ENCODE measurements around the gene CDC14B.
A peak's percentile ranks its signal among the peaks of the same experiment; 100 is the strongest.
"Not testable (repeated sequence)": the region's sequence is repeated elsewhere in the genome, so short reads cannot be mapped to it uniquely, and the experiment has no call there.

Gene CDC14B

DNA sequence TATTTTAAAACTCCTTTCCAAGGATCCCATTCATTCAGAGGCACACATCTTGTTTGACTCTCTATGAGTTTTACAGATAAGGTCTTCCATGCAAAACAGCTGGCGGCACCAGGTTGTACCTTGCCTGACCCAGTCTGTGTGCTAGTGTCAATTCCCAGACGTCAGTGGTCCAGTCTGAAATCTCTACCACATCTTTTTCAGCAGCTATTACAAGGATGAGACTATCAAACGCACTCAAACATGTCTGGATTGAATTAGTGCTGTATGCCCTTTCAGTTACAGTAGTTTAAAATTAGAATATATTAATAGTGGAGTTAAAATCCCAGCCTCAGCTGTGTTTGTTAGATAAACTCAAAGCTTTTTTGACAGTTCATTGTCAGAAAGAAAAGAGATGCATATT is 11.7 kb downstream of the CDC14B start:
- Histone ChIP-seq H3K9ac (ENCODE audit: low read depth, low read length) (no peak overlapping the region), H3K36me3 (ENCODE audit: control insufficient read depth, insufficient read depth, low read length) (no peaks in the 10 kb centered on the region), H3K9me3 (ENCODE audit: control insufficient read depth, insufficient read depth, low read length) (no peaks in the 10 kb centered on the region), H3K27me3 (ENCODE audit: control insufficient read depth, insufficient read depth, low read length) (no peaks in the 10 kb centered on the region), H3K4me1 (ENCODE audit: control insufficient read depth, insufficient read depth, low read length) (peaks cover 8% of the 10 kb centered on the region), H3K4me3 (ENCODE audit: low read depth, low read length) (no peak overlapping the region)

DNA sequence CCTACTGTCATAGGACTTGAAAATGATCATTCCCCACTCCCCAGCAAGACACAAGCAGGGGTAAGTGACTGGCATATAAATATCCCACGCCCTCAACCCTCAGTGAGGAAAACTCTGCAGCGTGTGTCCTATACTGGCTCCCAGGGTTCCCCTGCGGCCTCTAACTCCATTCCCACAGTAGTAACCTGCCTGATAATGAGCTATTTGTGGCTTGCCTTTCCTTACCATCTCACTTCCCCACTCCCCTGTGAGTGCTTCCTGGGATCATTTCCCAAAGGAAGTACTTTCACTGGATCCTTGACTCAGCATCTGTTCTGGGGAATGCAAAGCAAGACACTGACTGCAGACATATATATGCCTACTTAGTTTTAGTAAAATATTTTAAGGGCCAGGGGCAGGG is 14.3 kb downstream of the CDC14B start:
- Histone ChIP-seq H3K4me1 (ENCODE audit: control insufficient read depth, insufficient read depth, low read length) (no peaks in the 10 kb centered on the region), H3K27me3 (ENCODE audit: control insufficient read depth, insufficient read depth, low read length) (no peaks in the 10 kb centered on the region), H3K9ac (ENCODE audit: low read depth, low read length) (peak overlapping the region; percentile 5), H3K9me3 (ENCODE audit: control insufficient read depth, insufficient read depth, low read length) (no peaks in the 10 kb centered on the region), H3K36me3 (ENCODE audit: control insufficient read depth, insufficient read depth, low read length) (no peaks in the 10 kb centered on the region), H3K4me3 (ENCODE audit: low read depth, low read length) (no peak overlapping the region)

DNA sequence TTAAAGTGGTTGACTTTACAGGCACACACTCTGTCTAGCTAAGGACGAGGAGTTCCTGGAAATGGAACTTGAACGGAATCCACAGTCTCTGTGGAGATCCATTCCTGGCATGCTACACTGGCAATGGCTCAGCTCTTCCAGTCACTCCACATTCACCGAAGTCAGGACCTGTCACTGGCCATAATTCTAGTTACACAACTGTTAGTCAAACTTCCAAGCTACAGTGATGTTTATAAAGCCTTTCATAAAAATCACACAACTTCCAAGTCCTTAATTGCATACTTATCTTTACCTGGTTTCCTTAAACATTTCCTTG is 15.7 kb downstream of the CDC14B start:
- H3K4me3 ChIP-seq (ENCODE audit: low read depth, low read length): no peak overlapping the region
- H3K9me3 ChIP-seq (ENCODE audit: control insufficient read depth, insufficient read depth, low read length): no peaks in the 10 kb centered on the region
- H3K9ac ChIP-seq (ENCODE audit: low read depth, low read length): no peak overlapping the region
- H3K27me3 ChIP-seq (ENCODE audit: control insufficient read depth, insufficient read depth, low read length): no peaks in the 10 kb centered on the region
- H3K36me3 ChIP-seq (ENCODE audit: control insufficient read depth, insufficient read depth, low read length): no peaks in the 10 kb centered on the region
- H3K4me1 ChIP-seq (ENCODE audit: control insufficient read depth, insufficient read depth, low read length): no peaks in the 10 kb centered on the region

DNA sequence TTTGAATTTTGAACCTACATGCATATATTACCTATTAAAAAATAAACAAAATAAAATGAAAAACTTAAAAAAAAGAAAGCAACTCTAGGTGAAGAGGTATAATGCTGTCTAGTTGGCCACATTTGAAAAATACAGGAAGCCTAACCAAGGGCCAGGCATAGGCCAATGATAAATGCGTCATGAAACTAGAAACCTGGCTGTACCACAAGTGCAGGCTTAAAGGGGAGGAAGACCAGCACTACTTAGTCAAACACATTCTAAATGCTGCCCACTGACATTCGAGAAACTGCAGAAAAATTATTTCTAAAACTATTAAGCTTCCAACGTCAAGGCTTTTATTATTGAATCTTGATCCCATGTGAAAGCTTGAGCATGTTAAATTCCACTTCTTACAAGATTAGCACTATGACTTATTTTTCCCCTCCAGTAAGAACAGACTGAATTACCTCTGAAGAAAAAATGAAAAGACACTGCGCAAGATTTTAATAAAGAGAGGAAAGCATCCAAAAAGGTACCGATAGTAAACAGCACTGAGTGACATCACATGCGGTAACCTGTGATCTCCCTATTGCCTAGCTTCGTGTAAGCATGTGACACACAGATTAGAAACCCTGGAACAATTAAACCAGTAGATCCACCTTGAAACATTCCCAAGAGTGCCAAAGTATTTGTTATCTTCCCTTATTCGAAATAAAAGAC is 16.2 kb downstream of the CDC14B start:
- Histone ChIP-seq H3K27me3 (ENCODE audit: control insufficient read depth, insufficient read depth, low read length) (no peaks in the 10 kb centered on the region), H3K9me3 (ENCODE audit: control insufficient read depth, insufficient read depth, low read length) (no peaks in the 10 kb centered on the region), H3K4me3 (ENCODE audit: low read depth, low read length) (no peak overlapping the region), H3K36me3 (ENCODE audit: control insufficient read depth, insufficient read depth, low read length) (no peaks in the 10 kb centered on the region), H3K9ac (ENCODE audit: low read depth, low read length) (no peak overlapping the region), H3K4me1 (ENCODE audit: control insufficient read depth, insufficient read depth, low read length) (no peaks in the 10 kb centered on the region)

DNA sequence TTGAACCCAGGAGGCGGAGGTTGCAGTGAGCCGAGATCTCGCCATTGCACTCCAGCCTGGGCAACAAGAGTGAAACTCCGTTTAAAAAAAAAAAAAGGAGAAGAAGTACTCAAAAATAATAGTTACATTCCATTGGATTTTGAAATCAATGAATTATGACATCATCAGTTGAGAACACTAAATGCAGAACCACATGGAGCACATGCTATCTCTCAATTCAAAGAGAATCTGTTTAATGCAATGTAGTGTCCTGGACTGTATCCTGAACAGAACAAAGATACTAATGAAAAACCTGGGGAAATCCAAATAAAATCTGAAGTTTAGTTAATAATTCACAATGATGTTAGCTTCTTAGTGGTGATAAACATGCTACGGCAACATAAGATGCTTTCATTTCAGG is 20.3 kb downstream of the CDC14B start:
- H3K27me3 ChIP-seq (ENCODE audit: control insufficient read depth, insufficient read depth, low read length): no peaks in the 10 kb centered on the region
- no peaks in the 10 kb centered on the region for H3K4me1 ChIP-seq (ENCODE audit: control insufficient read depth, insufficient read depth, low read length)
- H3K9ac ChIP-seq (ENCODE audit: low read depth, low read length): no peak overlapping the region
- H3K4me3 ChIP-seq (ENCODE audit: low read depth, low read length): no peak overlapping the region
- H3K36me3 ChIP-seq (ENCODE audit: control insufficient read depth, insufficient read depth, low read length): no peaks in the 10 kb centered on the region
- H3K9me3 ChIP-seq (ENCODE audit: control insufficient read depth, insufficient read depth, low read length): no peaks in the 10 kb centered on the region

DNA sequence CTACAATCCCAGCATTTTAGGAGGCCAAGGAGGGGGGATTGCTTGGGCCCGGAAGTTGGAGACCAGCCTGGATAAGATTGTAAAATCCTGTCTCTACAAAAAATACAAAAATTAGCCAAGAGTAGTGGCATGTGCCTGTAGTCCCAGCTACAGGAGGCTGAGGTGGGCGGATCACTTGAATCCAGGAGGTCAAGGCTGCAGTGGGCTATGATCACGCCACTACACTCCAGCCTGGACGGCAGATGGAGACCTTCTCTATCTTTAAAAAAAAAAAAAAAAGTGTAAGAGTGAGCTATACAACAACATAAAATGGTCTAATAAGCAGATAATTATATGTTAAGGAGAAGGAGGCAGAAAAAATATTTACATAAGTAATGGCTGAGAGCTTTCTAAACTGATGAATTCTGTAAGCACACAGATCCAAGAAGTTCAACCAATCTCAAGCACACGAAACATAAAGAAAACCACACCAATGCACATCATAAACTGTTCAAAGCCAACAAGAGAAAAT is 23.0 kb downstream of the CDC14B start:
- Histone ChIP-seq H3K27me3 (ENCODE audit: control insufficient read depth, insufficient read depth, low read length) (no peaks in the 10 kb centered on the region), H3K4me3 (ENCODE audit: low read depth, low read length) (no peak overlapping the region), H3K9ac (ENCODE audit: low read depth, low read length) (no peak overlapping the region), H3K4me1 (ENCODE audit: control insufficient read depth, insufficient read depth, low read length) (no peaks in the 10 kb centered on the region), H3K36me3 (ENCODE audit: control insufficient read depth, insufficient read depth, low read length) (no peaks in the 10 kb centered on the region), H3K9me3 (ENCODE audit: control insufficient read depth, insufficient read depth, low read length) (no peaks in the 10 kb centered on the region)

DNA sequence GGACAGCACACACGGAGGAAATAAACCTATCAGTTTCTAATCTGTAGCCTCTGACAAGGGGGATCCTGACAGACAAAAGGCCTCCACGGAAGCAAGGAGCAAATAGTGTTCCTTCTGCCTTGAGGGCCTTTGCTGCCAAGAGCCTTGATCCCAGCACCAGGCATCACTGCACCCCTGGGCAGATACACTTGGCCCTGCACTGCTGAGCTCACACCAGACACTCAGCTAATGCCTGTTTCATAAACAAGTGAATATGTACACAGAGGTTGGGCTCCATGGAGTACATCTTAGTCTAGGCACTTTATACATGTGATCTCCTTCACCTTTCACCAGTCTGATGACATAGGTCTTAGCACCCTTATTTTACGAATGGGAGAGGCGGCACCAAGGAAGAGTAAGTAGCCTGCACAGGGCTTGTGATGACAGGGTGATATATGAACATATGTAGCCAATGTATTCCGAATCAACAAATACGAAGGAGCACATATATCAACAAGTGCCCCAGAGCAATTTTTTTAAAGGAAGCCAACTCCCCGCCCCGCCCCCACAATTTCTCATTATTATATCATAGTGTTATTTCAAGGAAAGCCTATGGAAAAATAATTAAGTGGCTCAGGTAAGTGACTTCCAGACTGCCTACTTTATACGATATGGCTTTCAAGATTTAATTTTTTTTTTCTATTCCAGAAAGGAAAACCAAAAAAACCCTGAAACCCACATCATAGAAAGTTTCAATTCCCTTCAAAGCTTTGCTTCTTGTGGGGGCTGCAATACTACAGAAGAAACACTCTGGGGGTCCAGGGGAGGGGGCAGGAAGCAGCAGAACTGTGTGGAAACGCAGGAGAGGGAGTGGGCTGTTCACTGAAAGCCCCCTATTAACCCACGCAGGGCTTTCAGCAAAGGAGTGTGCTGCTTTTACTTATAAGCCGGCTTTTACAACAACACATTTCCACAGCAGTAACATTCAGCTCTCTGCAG is 32.0 kb downstream of the CDC14B start:
- Histone ChIP-seq H3K4me3 (ENCODE audit: low read depth, low read length) (no peak overlapping the region), H3K9ac (ENCODE audit: low read depth, low read length) (no peak overlapping the region), H3K36me3 (ENCODE audit: control insufficient read depth, insufficient read depth, low read length) (no peaks in the 10 kb centered on the region), H3K9me3 (ENCODE audit: control insufficient read depth, insufficient read depth, low read length) (no peaks in the 10 kb centered on the region), H3K27me3 (ENCODE audit: control insufficient read depth, insufficient read depth, low read length) (no peaks in the 10 kb centered on the region), H3K4me1 (ENCODE audit: control insufficient read depth, insufficient read depth, low read length) (peaks cover 12% of the 10 kb centered on the region)

DNA sequence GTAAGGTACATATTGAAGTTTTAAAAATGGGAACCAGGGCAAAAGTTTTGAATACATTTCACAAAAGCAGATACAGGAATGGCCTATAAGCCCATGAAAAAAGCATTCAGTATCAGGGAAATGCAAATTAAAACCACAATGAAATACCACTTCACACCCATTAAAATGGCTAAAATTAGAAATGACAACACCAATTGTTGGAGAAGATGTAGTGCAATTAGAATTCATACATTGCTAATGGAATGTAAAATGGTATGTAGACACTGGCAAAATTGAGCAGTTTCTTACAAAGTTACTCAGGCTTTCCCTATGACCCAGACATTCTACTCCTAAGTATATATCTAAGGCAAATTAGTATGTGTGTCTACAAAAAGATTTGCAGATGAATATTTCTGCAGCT is 34.2 kb downstream of the CDC14B start:
- Histone ChIP-seq H3K4me3 (ENCODE audit: low read depth, low read length) (no peak overlapping the region), H3K9me3 (ENCODE audit: control insufficient read depth, insufficient read depth, low read length) (no peaks in the 10 kb centered on the region), H3K36me3 (ENCODE audit: control insufficient read depth, insufficient read depth, low read length) (no peaks in the 10 kb centered on the region), H3K9ac (ENCODE audit: low read depth, low read length) (no peak overlapping the region), H3K27me3 (ENCODE audit: control insufficient read depth, insufficient read depth, low read length) (no peaks in the 10 kb centered on the region), H3K4me1 (ENCODE audit: control insufficient read depth, insufficient read depth, low read length) (peaks cover 17% of the 10 kb centered on the region)

DNA sequence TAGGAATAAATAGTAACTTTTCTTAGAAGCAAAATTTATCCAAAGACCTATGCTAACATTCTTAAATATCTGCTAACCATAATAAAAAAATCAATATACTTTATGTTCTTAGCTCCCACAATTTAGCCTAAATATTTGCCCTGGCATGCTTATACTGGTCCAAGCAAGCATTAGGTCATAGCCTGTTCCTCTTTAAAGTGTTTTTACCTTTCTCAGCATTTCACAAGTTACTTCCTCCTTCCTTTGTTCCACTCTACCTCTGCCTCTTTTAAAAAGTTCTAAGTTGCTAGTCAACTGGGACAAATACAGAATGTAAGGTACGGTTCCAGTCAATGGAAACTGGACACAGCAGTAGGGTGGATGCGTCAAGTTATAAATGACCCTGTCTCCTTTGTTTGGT is 37.4 kb downstream of the CDC14B start:
- not testable (repeated sequence) for H3K36me3 ChIP-seq (ENCODE audit: control insufficient read depth, insufficient read depth, low read length); H3K27me3 ChIP-seq (ENCODE audit: control insufficient read depth, insufficient read depth, low read length); H3K4me3 ChIP-seq (ENCODE audit: low read depth, low read length); H3K9ac ChIP-seq (ENCODE audit: low read depth, low read length); H3K9me3 ChIP-seq (ENCODE audit: control insufficient read depth, insufficient read depth, low read length)
- peaks cover 17% of the 10 kb centered on the region for H3K4me1 ChIP-seq (ENCODE audit: control insufficient read depth, insufficient read depth, low read length)

DNA sequence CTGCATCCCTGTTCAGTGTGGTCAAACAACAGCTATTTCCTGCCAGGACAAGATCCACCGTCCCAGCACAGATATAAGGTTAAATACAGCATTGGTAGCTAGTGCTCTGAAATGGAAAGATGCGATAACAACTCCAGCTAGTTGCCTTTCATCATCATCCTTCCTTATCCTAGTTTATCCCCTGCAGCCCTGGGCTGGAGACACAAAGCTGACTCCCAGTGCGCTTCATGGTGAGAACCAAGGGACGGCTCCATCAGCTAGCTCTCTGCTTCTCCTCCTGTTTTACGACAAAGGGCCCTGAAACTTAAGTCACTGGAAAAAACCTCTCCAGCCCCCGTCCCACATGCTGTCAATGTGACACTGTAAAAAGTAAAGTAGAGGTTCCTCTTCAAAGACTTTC is 37.9 kb downstream of the CDC14B start:
- no peak overlapping the region for H3K4me3 ChIP-seq (ENCODE audit: low read depth, low read length)
- no peaks in the 10 kb centered on the region for H3K9me3 ChIP-seq (ENCODE audit: control insufficient read depth, insufficient read depth, low read length)
- no peak overlapping the region for H3K9ac ChIP-seq (ENCODE audit: low read depth, low read length)
- no peaks in the 10 kb centered on the region for H3K27me3 ChIP-seq (ENCODE audit: control insufficient read depth, insufficient read depth, low read length)
- no peaks in the 10 kb centered on the region for H3K36me3 ChIP-seq (ENCODE audit: control insufficient read depth, insufficient read depth, low read length)
- peaks cover 17% of the 10 kb centered on the region for H3K4me1 ChIP-seq (ENCODE audit: control insufficient read depth, insufficient read depth, low read length)

DNA sequence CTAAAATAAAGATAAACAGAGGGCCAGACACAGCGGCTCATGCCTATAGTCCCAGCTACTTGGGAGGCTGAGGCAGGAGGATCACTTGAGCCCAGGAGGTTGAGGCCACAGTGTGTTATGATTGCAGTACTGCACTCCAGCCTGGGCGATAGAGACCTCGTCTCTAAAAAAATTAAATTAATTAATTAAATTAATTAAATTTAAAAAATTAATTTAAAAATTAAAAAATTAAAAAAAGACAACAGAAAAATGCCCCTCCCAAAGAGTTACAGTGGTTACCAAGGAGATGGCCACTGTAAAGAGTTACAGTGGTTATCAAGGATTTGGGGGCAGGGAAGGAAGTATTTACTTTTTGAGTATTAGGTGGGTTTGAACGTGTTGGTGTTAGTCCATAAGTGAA is 38.3 kb downstream of the CDC14B start:
- no peak overlapping the region for H3K4me3 ChIP-seq (ENCODE audit: low read depth, low read length)
- H3K36me3 ChIP-seq (ENCODE audit: control insufficient read depth, insufficient read depth, low read length): no peaks in the 10 kb centered on the region
- no peaks in the 10 kb centered on the region for H3K9me3 ChIP-seq (ENCODE audit: control insufficient read depth, insufficient read depth, low read length)
- no peaks in the 10 kb centered on the region for H3K27me3 ChIP-seq (ENCODE audit: control insufficient read depth, insufficient read depth, low read length)
- peaks cover 17% of the 10 kb centered on the region for H3K4me1 ChIP-seq (ENCODE audit: control insufficient read depth, insufficient read depth, low read length)
- no peak overlapping the region for H3K9ac ChIP-seq (ENCODE audit: low read depth, low read length)

DNA sequence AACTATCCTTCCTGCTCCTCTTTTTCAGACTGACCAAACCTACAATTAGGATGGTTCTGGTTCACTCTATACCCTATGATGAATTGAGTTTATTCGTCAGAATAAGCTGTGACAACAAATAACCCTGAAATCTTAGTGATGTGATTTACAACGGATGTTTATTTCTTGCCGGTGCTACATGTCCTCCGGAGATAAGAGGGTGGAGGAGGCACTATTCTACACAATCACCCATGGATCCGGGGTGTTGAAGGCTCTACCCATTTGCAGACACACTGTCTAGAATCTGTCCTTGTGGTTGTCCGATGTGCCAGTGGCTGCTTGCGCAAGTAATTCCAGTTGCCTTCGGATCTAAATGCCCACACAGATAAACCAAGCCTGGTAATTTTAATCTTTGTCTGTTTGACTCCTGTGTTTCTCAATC is 44.7 kb downstream of the CDC14B start:
- no peaks in the 10 kb centered on the region for H3K27me3 ChIP-seq (ENCODE audit: control insufficient read depth, insufficient read depth, low read length)

More for the DNA sequence above, 44.7 kb downstream of the CDC14B start:
- no peaks in the 10 kb centered on the region for H3K9me3 ChIP-seq (ENCODE audit: control insufficient read depth, insufficient read depth, low read length)
- no peaks in the 10 kb centered on the region for H3K36me3 ChIP-seq (ENCODE audit: control insufficient read depth, insufficient read depth, low read length)
- H3K4me1 ChIP-seq (ENCODE audit: control insufficient read depth, insufficient read depth, low read length): peaks cover 3% of the 10 kb centered on the region
- H3K9ac ChIP-seq (ENCODE audit: low read depth, low read length): no peak overlapping the region
- no peak overlapping the region for H3K4me3 ChIP-seq (ENCODE audit: low read depth, low read length)
